Stimulated activated CD8-positive, alpha-beta memory T cell treated with anti-CD3 and anti-CD28 coated beads, Interleukin-15, amount 100 ng/mL, for 24 hours (primary cell): ENCODE results near the gene ABCD3.
"Not testable (repeated sequence)": the region's sequence is repeated elsewhere in the genome, so short reads cannot be mapped to it uniquely, and the experiment has no call there.

ENCODE experiments used
- DNase-seq: peaks from one replicate; pipeline ENCODE4 v3.0.0-alpha.2; 2020; ENCODE audit warnings: low read depth

Gene ABCD3

DNA sequence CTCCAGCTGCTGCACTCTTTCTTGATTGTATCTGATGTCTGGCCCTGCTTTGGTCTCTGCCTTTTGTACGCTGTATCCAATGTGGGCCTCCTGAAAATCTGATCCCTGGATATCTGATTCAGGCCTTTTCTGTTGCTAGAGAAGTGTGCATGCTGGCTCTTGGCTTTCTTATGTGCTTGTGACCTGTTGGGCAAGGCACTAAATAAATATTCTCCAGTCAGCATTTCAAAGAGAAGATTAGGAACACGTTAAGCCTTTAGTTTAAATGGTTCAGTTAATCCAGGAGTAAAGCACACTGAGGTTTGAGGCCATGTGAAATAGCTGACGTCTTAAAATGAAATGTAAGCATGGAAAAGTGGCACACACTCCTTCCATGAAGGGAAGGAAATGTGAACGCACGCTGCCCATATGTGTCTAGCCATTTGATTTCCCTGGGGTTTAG, 132.6 kb downstream of the ABCD3 start:
- no peak for DNase-seq

DNA sequence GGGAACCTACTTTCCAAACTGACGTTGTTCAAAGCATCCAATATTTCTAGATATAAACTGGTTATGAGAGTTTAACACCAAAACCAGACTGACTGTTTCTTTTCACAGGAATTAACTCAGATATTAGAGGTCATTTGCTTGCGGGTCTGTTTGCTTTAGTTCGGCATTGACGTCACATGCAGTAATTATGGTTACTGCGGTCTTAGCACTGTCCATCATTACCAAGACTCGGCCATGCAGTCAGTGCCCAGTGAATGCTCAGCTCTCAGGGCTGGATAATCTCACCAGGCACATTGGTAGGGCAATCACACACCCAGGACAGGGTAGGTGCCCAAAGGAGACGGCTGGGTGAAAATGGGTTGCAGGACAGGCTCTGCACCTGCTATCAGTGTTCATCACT, 133.3 kb downstream of the ABCD3 start:
- DNase-seq: no peak

DNA sequence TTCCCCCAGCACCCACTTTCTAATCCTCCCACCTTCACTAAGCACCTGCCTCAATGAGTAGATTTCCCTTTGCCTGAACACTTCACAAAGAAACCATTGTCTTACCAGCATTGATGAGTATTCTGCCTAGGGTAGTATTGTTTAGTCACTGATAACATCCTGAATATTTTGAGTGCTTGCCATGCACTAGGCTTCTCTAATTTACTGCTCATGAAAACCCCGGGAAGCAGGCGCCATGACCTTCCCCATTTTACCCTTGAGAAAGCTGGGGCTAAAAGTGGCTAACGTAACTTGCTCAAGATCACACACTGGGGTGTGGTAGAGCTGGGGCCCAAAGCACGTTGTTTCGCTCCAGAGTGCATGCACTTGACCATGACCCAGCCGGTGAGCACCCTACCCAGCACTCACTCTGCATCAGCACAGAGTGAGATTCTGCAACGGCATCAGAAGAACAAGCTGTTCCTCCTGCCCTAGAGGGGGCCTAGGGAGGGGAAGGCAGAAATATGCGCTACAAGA, 133.9 kb downstream of the ABCD3 start:
- no peak for DNase-seq

DNA sequence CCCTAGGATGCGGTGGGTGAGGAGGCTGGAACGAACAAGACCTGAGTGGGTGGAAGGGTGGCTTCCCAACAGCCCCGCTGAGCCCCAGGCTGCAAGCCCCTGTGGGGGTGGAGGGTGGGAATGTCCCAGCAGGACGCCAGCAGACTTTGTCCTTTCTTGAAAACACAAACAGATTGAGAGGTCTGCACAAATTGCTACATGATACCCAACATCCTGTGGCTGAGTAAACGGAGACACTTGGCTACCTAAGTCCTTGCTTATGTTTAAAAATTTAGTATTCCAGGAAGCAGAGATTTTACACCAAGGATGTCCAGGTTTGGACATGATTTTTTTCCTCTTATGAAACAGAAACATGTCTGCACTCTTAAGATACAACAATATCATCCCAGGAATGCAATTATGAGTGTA, 135.1 kb downstream of the ABCD3 start:
- no peak for DNase-seq

DNA sequence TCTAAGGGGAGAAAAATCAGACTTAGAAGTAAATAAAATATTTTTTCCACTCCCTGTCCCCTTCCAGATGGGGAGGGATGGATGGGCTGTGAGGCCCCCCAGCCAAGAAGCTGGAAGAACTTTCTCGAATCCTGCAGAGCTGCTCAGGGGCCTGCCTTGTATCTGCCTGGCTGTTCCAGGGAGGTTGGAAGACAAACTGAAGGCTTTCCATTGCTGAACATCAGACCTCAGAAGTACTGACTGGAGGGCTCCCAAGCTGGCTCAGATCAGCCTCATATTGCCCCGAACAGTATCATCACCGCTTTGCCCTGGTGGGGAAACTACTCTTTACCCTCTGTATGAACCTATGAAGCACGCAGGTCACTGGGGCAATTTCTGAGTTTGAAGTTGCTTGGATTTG, 135.7 kb downstream of the ABCD3 start:
- DNase-seq: no peak

DNA sequence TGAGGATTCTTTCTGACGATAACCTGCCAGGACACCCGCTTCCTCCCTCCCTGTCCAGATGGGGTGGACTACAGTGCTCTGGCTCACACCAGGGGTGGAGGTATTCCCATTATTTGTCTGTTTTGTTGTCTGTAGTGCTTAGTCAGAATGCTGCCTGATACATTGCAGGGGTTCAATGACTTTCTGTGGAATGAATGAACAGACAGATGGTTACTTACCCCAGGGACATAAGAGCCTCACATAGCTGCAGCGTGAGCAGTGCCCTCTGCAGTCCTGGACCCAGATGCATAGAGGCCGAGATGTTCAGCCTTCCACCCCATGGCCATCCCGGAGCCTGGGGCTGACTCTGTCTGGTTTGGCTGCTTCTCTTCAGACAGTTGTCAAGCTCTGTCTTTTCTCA, 136.4 kb downstream of the ABCD3 start:
- no peak for DNase-seq

DNA sequence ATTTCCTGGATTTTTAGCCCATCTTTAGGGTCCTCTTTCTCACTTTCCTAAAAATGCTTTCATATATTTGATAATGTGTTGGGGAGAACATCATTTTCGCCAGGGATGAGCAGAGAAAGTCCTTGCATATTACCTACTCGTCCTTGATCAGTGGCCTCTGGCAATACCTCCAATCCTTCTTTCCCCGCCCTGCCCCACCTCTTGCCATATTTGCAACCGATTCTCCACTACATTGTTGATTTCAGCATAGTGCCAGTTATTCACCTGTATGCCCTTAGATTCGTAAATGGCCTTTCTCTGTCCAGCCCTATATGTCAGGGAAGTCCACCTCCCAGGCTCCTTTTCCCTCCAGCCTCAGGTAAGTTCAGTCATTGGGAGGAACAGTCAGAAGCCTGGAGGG, 136.9 kb downstream of the ABCD3 start:
- DNase-seq: no peak

DNA sequence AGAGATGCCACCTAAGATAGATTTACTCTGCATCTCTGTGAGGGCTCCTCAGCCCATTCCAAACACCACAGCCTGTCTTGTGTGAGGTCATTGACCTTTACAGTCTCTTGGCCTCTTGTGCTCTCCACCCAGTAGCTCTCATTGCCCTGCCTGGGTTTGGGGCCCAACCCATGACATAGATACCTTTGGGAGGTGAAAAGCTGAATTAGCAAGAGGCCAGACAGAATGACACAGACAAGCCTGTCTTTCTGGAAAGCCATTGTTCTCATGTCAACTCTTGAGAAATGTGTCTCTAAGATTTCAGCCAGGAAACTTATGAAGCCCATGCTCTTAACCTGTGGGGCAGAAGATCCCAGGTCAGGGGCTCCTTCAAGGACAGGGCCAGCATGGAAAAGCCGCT, 141.7 kb downstream of the ABCD3 start:
- DNase-seq: no peak

DNA sequence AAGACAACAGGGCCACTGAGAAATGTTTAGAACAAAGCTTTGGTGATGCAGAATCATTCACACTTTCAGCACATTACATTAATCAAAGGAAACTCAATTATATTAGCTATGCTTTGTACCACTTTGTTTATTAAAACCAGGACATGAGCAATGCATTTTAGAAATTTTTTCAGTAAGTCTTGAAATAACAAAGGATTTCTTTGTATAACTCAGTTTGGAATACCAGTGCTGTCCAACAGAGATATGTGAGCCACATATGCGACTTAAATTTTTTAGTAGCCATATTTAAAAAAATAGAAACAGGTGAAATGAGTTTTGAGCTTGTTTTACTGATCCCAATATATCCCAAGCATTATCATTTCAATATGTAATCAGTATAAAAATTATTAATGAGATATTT, 142.1 kb downstream of the ABCD3 start:
- DNase-seq: no peak

DNA sequence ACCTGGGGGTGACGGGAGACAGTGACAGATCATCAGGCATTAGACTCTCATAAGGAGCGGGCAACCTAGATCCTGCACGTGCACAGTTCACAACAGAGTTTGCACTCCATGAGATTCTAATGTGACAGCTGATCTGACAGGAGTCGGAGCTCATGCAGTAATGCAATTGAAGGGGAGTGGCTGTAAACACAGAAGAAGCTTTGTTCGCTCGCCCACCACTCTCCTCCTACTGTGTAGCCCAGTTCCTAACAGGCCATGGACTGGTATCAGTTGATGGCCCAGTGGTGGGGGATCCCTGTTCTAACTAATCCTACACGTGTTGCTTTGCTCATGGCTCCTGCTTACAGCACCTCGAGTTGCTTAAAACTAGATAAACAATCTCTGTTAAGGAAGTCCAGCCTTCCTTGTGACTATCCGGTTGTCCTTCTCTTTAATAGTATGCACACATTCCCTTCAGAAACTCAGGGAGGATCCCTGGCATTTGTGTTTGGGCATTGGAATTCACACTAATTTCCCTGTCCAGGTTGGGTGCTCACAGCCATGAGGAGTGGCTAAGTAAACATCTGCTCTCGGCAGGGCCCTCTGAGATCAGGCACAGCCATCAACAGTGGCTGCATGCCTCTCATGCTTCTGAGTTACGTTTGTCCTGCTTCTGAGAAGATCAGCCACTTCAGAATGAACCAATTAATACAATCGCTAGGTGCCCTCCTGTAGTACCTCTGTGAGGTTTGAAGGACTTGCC, 144.5 kb downstream of the ABCD3 start:
- DNase-seq: no peak

DNA sequence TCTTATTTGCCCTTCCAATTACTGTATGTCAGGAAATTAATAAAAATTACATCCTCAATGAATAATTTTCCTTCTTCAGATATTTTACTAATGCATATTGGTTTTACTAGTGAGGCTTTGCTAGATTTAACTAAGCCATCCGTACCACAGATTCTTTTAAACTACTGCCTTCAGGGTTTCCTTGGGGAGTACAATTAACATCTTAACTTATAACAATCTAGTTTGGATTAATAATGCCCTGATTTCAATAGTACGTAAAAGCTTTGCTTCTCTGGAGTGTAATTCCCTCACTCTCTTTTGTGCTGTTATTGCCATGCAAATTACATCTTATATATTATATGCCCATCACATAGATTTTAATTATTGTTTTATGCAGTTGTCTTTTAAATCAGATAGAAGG, 147.7 kb downstream of the ABCD3 start:
- no peak for DNase-seq

DNA sequence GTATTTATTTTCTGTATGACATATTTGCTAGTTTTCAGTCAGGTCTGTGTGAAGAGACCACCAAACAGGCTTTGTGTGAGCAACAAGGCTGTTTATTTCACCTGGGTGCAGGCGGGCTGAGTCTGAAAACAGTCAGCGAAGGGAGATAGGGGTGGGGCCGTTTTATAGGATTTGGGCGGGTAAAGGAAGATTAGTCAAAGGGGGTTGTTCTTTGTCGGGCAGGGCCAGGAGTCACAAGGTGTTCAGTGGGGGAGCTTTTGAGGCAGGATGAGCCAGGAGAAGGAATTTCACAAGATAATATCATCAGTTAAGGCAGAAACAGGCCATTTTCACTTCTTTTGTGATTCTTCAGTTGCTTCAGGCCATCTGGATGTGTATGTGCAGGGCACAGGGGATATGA, 148.2 kb downstream of the ABCD3 start:
- not testable (repeated sequence) for DNase-seq

DNA sequence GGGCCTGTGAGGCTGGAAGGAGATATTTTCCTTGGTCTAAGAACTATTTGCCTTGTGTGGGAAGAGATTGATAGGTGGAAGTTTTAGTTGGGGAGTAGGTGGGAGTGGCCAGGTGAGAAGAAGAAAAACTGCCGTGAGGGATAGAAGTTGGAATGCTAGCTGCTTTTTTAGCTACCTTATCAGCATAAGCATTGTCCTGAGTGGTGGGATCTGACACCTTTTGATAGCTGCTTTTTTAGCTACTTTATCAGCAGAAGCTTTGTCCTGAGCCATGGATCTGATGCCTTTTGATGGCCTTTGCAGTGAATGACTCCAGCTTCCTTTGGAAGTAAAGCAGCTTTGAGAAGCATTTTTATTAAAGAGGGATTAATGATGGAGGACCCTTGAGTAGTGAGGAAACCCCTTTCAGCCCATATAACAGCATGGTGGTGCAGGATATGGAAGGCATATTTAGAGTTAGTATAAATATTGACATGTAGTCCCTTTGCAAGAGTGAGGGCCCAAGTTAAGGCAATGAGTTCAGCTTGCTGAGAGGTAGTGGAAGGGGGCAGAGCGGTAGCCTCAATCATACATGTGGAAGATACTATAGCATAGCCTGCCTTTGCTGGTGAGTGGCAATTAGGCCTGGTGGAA, 149.9 kb downstream of the ABCD3 start:
- DNase-seq: not testable (repeated sequence)
